GM19238 (cell line): ENCODE results near the gene RCN1.
"Not testable (repeated sequence)": the region's sequence is repeated elsewhere in the genome, so short reads cannot be mapped to it uniquely, and the experiment has no call there.

Experiments
- DNase-seq: peaks from one replicate; pipeline ENCODE4 v3.0.0; 2011; ENCODE audit warnings: low spot score; ENCODE audit not compliant: insufficient read length

Gene RCN1

GRCh38 chr11:32090545-32091370 lies at the start of gene RCN1:
TSS of gene RCN1 (plus strand) at chr11:32091074. CDS start at chr11:32091197, 123 bp downstream.
- peak; percentile 48 for DNase-seq

GRCh38 chr11:32043737-32044136 lies 47.1 kb upstream of the RCN1 start:
- no peak for DNase-seq

GRCh38 chr11:32044158-32044863 lies 46.6 kb upstream of the RCN1 start:
- no peak for DNase-seq

GRCh38 chr11:32045456-32045855 lies 45.4 kb upstream of the RCN1 start:
- DNase-seq = no peak

- DNase-seq = no peak
Measured at GRCh38 chr11:32050264-32050663, 40.6 kb upstream of the RCN1 start.

GRCh38 chr11:32052215-32052614 lies 38.7 kb upstream of the RCN1 start:
- DNase-seq = peak; percentile 24

GRCh38 chr11:32053151-32053888 lies 37.6 kb upstream of the RCN1 start:
- no peak for DNase-seq

GRCh38 chr11:32055861-32056260 lies 35.0 kb upstream of the RCN1 start:
- no peak for DNase-seq

GRCh38 chr11:32056438-32056837 lies 34.4 kb upstream of the RCN1 start:
- no peak for DNase-seq

GRCh38 chr11:32059686-32060462 lies 31.0 kb upstream of the RCN1 start:
- DNase-seq = no peak

- DNase-seq = no peak
Measured at GRCh38 chr11:32062540-32062939, 28.3 kb upstream of the RCN1 start.

GRCh38 chr11:32063031-32063430 lies 27.8 kb upstream of the RCN1 start:
- DNase-seq = not testable (repeated sequence)

- no peak for DNase-seq
Measured at GRCh38 chr11:32065865-32066629, 24.8 kb upstream of the RCN1 start.

GRCh38 chr11:32068134-32068870 lies 22.6 kb upstream of the RCN1 start:
- DNase-seq = no peak

GRCh38 chr11:32069361-32070058 lies 21.4 kb upstream of the RCN1 start:
- DNase-seq = no peak

GRCh38 chr11:32070692-32071091 lies 20.2 kb upstream of the RCN1 start:
- no peak for DNase-seq

GRCh38 chr11:32071811-32072210 lies 19.1 kb upstream of the RCN1 start:
- no peak for DNase-seq

- no peak for DNase-seq
Measured at GRCh38 chr11:32072872-32073643, 17.8 kb upstream of the RCN1 start.
